Hepatocyte (in vitro differentiated cells): ENCODE data around the gene ZDHHC4. TPM values are rescaled to one million over a fixed set of nuclear protein-coding genes. Genes with fewer than 3 reads are reported as not detected.

Experiments used
- DNase-seq: peaks from one replicate; pipeline ENCODE4 v3.0.0-alpha.2; 2016; ENCODE audit warnings: low spot score
- H2AFZ ChIP-seq: fragments of 200-600 bp; sonication (generic); 2 replicates; pipeline ENCODE4 v1.6.0; 2016; ENCODE audit warnings: antibody characterized with exemption, mild to moderate bottlenecking
- H3K27ac ChIP-seq: fragments of 200-600 bp; sonication (generic); 2 replicates; pipeline ENCODE4 v1.5.1; 2016; ENCODE audit warnings: mild to moderate bottlenecking
- H3K27me3 ChIP-seq: fragments of 200-600 bp; sonication (generic); 2 replicates; pipeline ENCODE4 v1.6.1; 2016
- H3K36me3 ChIP-seq: fragments of 200-600 bp; sonication (generic); replicated peaks from 2 replicates; pipeline ENCODE4 v1.5.1; 2016; ENCODE audit warnings: low read depth; ENCODE audit not compliant: insufficient read depth
- H3K4me1 ChIP-seq: fragments of 200-600 bp; sonication (generic); 2 replicates; pipeline ENCODE4 v1.5.1; 2016; ENCODE audit warnings: mild to moderate bottlenecking, moderate library complexity; ENCODE audit not compliant: insufficient read depth
- H3K4me2 ChIP-seq: fragments of 200-600 bp; sonication (generic); 2 replicates; pipeline ENCODE4 v1.6.0; 2016
- H3K4me3 ChIP-seq: fragments of 200-600 bp; sonication (generic); 2 replicates; pipeline ENCODE4 v1.5.1; 2016; ENCODE audit warnings: mild to moderate bottlenecking
- H3K79me2 ChIP-seq: fragments of 200-600 bp; sonication (generic); 2 replicates; pipeline ENCODE4 v1.6.0; 2017; ENCODE audit warnings: mild to moderate bottlenecking
- H3K9me2 ChIP-seq: fragments of 200-600 bp; sonication (generic); replicated peaks from 2 replicates; pipeline ENCODE4 v1.6.0; 2017; ENCODE audit warnings: mild to moderate bottlenecking; ENCODE audit not compliant: insufficient read depth
- H3K9me3 ChIP-seq: fragments of 200-600 bp; sonication (generic); 2 replicates; pipeline ENCODE4 v1.5.1; 2016; ENCODE audit warnings: low read depth, mild to moderate bottlenecking
- H4K20me1 ChIP-seq: fragments of 200-600 bp; sonication (generic); 2 replicates; pipeline ENCODE4 v1.6.0; 2016; ENCODE audit warnings: mild to moderate bottlenecking; ENCODE audit not compliant: insufficient read depth, poor library complexity, severe bottlenecking
- EZH2 ChIP-seq: fragments of 200-600 bp; sonication (generic); IDR thresholded peaks from 2 replicates; pipeline ENCODE4 v1.6.1; 2016; ENCODE audit warnings: antibody characterized with exemption, mild to moderate bottlenecking, borderline replicate concordance
- EZH2phosphoT487 ChIP-seq: fragments of 200-600 bp; sonication (generic); IDR thresholded peaks from one replicate; pipeline ENCODE4 v1.6.1; 2018; ENCODE audit warnings: antibody characterized with exemption, mild to moderate bottlenecking, low read depth, moderate library complexity; ENCODE audit not compliant: unreplicated experiment, severe bottlenecking
- WGBS: methylation state at CpG from one replicate; pipeline ENCODE4 v1.1.6; 2016; ENCODE audit warnings: low lambda C conversion rate; ENCODE audit errors: missing lambda C conversion rate; 5-methylcytosine and 5-hydroxymethylcytosine counted together
- polyA plus RNA-seq: library from polyadenylated mRNA; unstranded; fragments of >200 nt; fragmentation: Nextera tagmentation; extraction: Ambion mirVana; gene quantifications from 2 replicates; pipeline ENCODE4 v1.2.1, GENCODE V29; 2016
- total RNA-seq: library from RNA; depleted of rRNA; stranded (reverse); fragments of >200 nt; gene quantifications from 2 replicates; pipeline ENCODE4 v1.2.3, GENCODE V29; 2014
- TF ChIP-seq, protein P1 (sequence below): fragments of 200-600 bp; sonication (generic); IDR thresholded peaks from 2 replicates; pipeline ENCODE4 v1.5.1; 2016; ENCODE audit warnings: antibody characterized with exemption, mild to moderate bottlenecking; ENCODE audit not compliant: poor library complexity

Gene ZDHHC4
- total and polyA plus RNA-seq, 2 experiments from 2014 or later = 60.4 to 109 TPM

GRCh38 chr7:6545398-6546126 lies 31.7 kb upstream of the ZDHHC4 start:
- Histone ChIP-seq H2AFZ (no peak overlapping the region), H3K27me3 (no peaks in the 10 kb centered on the region), H3K79me2 (no peaks in the 10 kb centered on the region), H3K36me3 (no peaks in the 10 kb centered on the region), H3K27ac (no peak overlapping the region), H3K4me3 (no peak overlapping the region), H4K20me1 (no peaks in the 10 kb centered on the region), H3K9me3 (no peaks in the 10 kb centered on the region), H3K4me2 (no peak overlapping the region), H3K9me2 (no peaks in the 10 kb centered on the region), H3K4me1 (no peaks in the 10 kb centered on the region)
- 92% methylated on average over 22 of the region's 22 CpGs for WGBS
- DNase-seq = no peak
- TF ChIP-seq EZH2phosphoT487 (no peak), EZH2 (no peak)
- TF ChIP-seq, protein P1, sequence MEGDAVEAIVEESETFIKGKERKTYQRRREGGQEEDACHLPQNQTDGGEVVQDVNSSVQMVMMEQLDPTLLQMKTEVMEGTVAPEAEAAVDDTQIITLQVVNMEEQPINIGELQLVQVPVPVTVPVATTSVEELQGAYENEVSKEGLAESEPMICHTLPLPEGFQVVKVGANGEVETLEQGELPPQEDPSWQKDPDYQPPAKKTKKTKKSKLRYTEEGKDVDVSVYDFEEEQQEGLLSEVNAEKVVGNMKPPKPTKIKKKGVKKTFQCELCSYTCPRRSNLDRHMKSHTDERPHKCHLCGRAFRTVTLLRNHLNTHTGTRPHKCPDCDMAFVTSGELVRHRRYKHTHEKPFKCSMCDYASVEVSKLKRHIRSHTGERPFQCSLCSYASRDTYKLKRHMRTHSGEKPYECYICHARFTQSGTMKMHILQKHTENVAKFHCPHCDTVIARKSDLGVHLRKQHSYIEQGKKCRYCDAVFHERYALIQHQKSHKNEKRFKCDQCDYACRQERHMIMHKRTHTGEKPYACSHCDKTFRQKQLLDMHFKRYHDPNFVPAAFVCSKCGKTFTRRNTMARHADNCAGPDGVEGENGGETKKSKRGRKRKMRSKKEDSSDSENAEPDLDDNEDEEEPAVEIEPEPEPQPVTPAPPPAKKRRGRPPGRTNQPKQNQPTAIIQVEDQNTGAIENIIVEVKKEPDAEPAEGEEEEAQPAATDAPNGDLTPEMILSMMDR = no peak

GRCh38 chr7:6546498-6547251 lies 30.6 kb upstream of the ZDHHC4 start:
- H2AFZ ChIP-seq = no peak overlapping the region
- H3K36me3 ChIP-seq = no peaks in the 10 kb centered on the region
- H3K9me3 ChIP-seq = no peaks in the 10 kb centered on the region
- no peaks in the 10 kb centered on the region for H3K9me2 ChIP-seq
- DNase-seq = no peak
- TF ChIP-seq EZH2phosphoT487 (no peak), EZH2 (no peak)
- no peak overlapping the region for H3K27ac ChIP-seq
- no peak overlapping the region for H3K4me2 ChIP-seq
- H3K4me3 ChIP-seq = no peak overlapping the region
- no peaks in the 10 kb centered on the region for H4K20me1 ChIP-seq
- 78% methylated on average over 12 of the region's 12 CpGs for WGBS
- no peaks in the 10 kb centered on the region for H3K79me2 ChIP-seq
- no peaks in the 10 kb centered on the region for H3K27me3 ChIP-seq
- H3K4me1 ChIP-seq = no peaks in the 10 kb centered on the region

- TF ChIP-seq EZH2 (no peak), EZH2phosphoT487 (no peak)
- TF ChIP-seq, protein P1 = no peak
- Histone ChIP-seq H3K27me3 (no peaks in the 10 kb centered on the region), H3K9me2 (no peaks in the 10 kb centered on the region), H3K9me3 (no peaks in the 10 kb centered on the region), H3K4me2 (no peak overlapping the region), H3K79me2 (no peaks in the 10 kb centered on the region), H4K20me1 (no peaks in the 10 kb centered on the region), H3K36me3 (no peaks in the 10 kb centered on the region), H3K4me3 (no peak overlapping the region), H2AFZ (no peak overlapping the region), H3K27ac (no peak overlapping the region), H3K4me1 (no peaks in the 10 kb centered on the region)
- no peak for DNase-seq
- WGBS = 100% methylated on average over 1 of the region's 1 CpG
Measured at GRCh38 chr7:6547400-6547799, 29.9 kb upstream of the ZDHHC4 start.

GRCh38 chr7:6551016-6551511 lies 26.2 kb upstream of the ZDHHC4 start, which contains the start of gene GRID2IP:
TSS of gene GRID2IP (minus strand) at chr7:6551461. CDS start at chr7:6551436, 25 bp downstream.
- Histone ChIP-seq H3K4me3 (no peak within 1 kb of the TSS), H4K20me1 (no peaks in the 10 kb centered on the region), H3K27me3 (no peaks in the 10 kb centered on the region), H2AFZ (no peak within 1 kb of the TSS), H3K9me2 (no peaks in the 10 kb centered on the region), H3K9me3 (no peaks in the 10 kb centered on the region), H3K4me2 (no peak within 1 kb of the TSS), H3K27ac (no peak within 1 kb of the TSS), H3K36me3 (no peaks in the 10 kb centered on the region), H3K79me2 (no peaks in the 10 kb centered on the region), H3K4me1 (no peaks in the 10 kb centered on the region)
- DNase-seq = no peak
- TF ChIP-seq, protein P1 = no peak
- TF ChIP-seq EZH2phosphoT487 (no peak), EZH2 (no peak)
- WGBS = 94% methylated on average over 39 of the region's 46 CpGs
